ENCODE data around the gene KIF22. TPM values are rescaled to one million over a fixed set of nuclear protein-coding genes. Genes with fewer than 3 reads are reported as not detected.

Gene KIF22
- total RNA-seq, 1 donor from 2014 or later, result 20.0 TPM

GRCh38 chr16:29834079-29834478 lies 43.5 kb downstream of the KIF22 start:
- TF ChIP-seq, protein P1, sequence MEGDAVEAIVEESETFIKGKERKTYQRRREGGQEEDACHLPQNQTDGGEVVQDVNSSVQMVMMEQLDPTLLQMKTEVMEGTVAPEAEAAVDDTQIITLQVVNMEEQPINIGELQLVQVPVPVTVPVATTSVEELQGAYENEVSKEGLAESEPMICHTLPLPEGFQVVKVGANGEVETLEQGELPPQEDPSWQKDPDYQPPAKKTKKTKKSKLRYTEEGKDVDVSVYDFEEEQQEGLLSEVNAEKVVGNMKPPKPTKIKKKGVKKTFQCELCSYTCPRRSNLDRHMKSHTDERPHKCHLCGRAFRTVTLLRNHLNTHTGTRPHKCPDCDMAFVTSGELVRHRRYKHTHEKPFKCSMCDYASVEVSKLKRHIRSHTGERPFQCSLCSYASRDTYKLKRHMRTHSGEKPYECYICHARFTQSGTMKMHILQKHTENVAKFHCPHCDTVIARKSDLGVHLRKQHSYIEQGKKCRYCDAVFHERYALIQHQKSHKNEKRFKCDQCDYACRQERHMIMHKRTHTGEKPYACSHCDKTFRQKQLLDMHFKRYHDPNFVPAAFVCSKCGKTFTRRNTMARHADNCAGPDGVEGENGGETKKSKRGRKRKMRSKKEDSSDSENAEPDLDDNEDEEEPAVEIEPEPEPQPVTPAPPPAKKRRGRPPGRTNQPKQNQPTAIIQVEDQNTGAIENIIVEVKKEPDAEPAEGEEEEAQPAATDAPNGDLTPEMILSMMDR (IDR thresholded peaks at IDR 0.05), result no peak
- Mint-ChIP-seq H3K9me3 (ENCODE audit: unreplicated experiment) (no peaks in the 10 kb centered on the region), H3K27me3 (ENCODE audit: unreplicated experiment) (no peaks in the 10 kb centered on the region), H3K4me3 (ENCODE audit: unreplicated experiment) (no peak overlapping the region), H3K27ac (ENCODE audit: unreplicated experiment) (no peak overlapping the region), H3K36me3 (ENCODE audit: unreplicated experiment) (peaks cover 39% of the 10 kb centered on the region), H3K4me1 (ENCODE audit: unreplicated experiment) (no peaks in the 10 kb centered on the region)
- DNase-seq (ENCODE audit: extremely low spot score, unreplicated experiment), result no peak

DNA sequence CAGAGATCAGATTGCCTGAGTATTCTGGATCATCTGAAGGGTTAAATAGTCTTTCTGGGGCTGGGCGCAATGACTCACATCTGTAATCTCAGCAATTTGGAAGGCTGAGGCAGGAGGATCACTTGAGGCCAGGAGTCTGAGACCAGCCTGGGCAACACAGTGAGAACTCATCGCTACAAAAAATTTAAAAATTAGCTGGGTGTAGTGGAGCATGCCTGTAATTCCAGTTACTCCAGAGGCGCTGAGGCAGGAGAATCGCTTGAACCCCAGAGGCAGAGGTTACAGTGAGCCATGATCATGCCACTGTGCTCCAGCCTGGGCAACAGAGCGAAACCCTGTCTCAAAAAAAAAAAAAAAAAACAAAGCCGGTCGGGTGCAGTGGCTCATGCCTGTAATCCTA lies 45.4 kb downstream of the KIF22 start:
- Mint-ChIP-seq H3K36me3 (ENCODE audit: unreplicated experiment) (peaks cover 49% of the 10 kb centered on the region), H3K27ac (ENCODE audit: unreplicated experiment) (no peak overlapping the region), H3K9me3 (ENCODE audit: unreplicated experiment) (no peaks in the 10 kb centered on the region), H3K27me3 (ENCODE audit: unreplicated experiment) (no peaks in the 10 kb centered on the region), H3K4me1 (ENCODE audit: unreplicated experiment) (no peaks in the 10 kb centered on the region), H3K4me3 (ENCODE audit: unreplicated experiment) (no peak overlapping the region)
- TF ChIP-seq, protein P1 (IDR thresholded peaks at IDR 0.05), result no peak
- no peak for DNase-seq (ENCODE audit: extremely low spot score, unreplicated experiment)

GRCh38 chr16:29836623-29837022 lies 46.1 kb downstream of the KIF22 start:
- TF ChIP-seq, protein P1 (IDR thresholded peaks at IDR 0.05), result no peak
- DNase-seq (ENCODE audit: extremely low spot score, unreplicated experiment), result no peak
- Mint-ChIP-seq H3K36me3 (ENCODE audit: unreplicated experiment) (peaks cover 47% of the 10 kb centered on the region), H3K27ac (ENCODE audit: unreplicated experiment) (no peak overlapping the region), H3K27me3 (ENCODE audit: unreplicated experiment) (no peaks in the 10 kb centered on the region), H3K4me3 (ENCODE audit: unreplicated experiment) (no peak overlapping the region), H3K4me1 (ENCODE audit: unreplicated experiment) (no peaks in the 10 kb centered on the region), H3K9me3 (ENCODE audit: unreplicated experiment) (no peaks in the 10 kb centered on the region)

DNA sequence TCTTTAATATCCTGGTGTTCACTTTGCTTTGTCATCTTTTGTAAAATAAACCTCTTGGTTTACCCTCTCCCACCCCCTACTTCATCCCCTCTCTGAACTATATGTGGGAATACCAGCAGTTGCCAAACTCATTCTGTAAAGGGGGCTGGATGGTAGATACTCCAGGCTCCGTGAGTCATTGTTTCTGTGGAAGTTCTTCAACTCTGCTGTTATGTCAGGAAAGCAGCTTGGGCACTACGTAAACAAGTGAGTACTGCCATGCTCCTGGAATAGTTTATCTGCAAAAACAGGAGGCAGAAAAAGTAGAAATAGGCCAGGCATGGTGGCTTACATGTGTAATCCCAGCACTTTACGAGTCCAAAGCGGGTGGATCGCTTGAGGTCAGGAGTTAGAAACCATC lies 47.3 kb downstream of the KIF22 start:
- DNase-seq (ENCODE audit: extremely low spot score, unreplicated experiment), result no peak

GRCh38 chr16:29839822-29840221 lies 49.3 kb downstream of the KIF22 start:
- H3K27me3 Mint-ChIP-seq (ENCODE audit: unreplicated experiment), result no peaks in the 10 kb centered on the region
- no peak overlapping the region for H3K27ac Mint-ChIP-seq (ENCODE audit: unreplicated experiment)
- no peaks in the 10 kb centered on the region for H3K4me1 Mint-ChIP-seq (ENCODE audit: unreplicated experiment)
- peaks cover 43% of the 10 kb centered on the region for H3K36me3 Mint-ChIP-seq (ENCODE audit: unreplicated experiment)
- TF ChIP-seq, protein P1 (IDR thresholded peaks at IDR 0.05), result no peak
- no peak overlapping the region for H3K4me3 Mint-ChIP-seq (ENCODE audit: unreplicated experiment)
- DNase-seq (ENCODE audit: extremely low spot score, unreplicated experiment), result no peak
- H3K9me3 Mint-ChIP-seq (ENCODE audit: unreplicated experiment), result no peaks in the 10 kb centered on the region

More for the DNA sequence above, 47.3 kb downstream of the KIF22 start:
- Mint-ChIP-seq H3K27me3 (ENCODE audit: unreplicated experiment) (no peaks in the 10 kb centered on the region), H3K36me3 (ENCODE audit: unreplicated experiment) (peaks cover 46% of the 10 kb centered on the region), H3K4me3 (ENCODE audit: unreplicated experiment) (no peak overlapping the region), H3K4me1 (ENCODE audit: unreplicated experiment) (no peaks in the 10 kb centered on the region), H3K9me3 (ENCODE audit: unreplicated experiment) (no peaks in the 10 kb centered on the region), H3K27ac (ENCODE audit: unreplicated experiment) (no peak overlapping the region)
- TF ChIP-seq, protein P1 (IDR thresholded peaks at IDR 0.05), result no peak
